AG04449 (cell line): ENCODE measurements around the gene ATAD2B.

Experiments
- CTCF ChIA-PET: fragments of 350-600 bp; formaldehyde crosslinking; extraction: SDS; loops from one replicate; lab custom pipeline; 2021; ENCODE audit warnings: antibody characterized with exemption; lab: Yijun Ruan, JAX
- POLR2A ChIA-PET: fragments of 400-600, 350-600 bp; formaldehyde crosslinking; extraction: SDS; loops from one replicate; lab custom pipeline; 2020; ENCODE audit warnings: antibody characterized with exemption, inconsistent platforms; lab: Yijun Ruan, JAX
- DNase-seq: peaks from one replicate; pipeline ENCODE4 v3.0.0-alpha.2; 2010; ENCODE audit warnings: low read depth, low spot score
- H3K4me3 ChIP-seq: 2 replicates; pipeline ENCODE4 v1.5.1; 2011; ENCODE audit warnings: low read depth, mild to moderate bottlenecking, control low read depth, low read length
- CTCF ChIP-seq: IDR thresholded peaks from one replicate; pipeline ENCODE4 v1.5.1; 2011; ENCODE audit warnings: mild to moderate bottlenecking, moderate library complexity, low read length, control low read depth, inconsistent platforms; ENCODE audit not compliant: insufficient read depth; ENCODE audit errors: missing control alignments

ATAD2B gene

DNA sequence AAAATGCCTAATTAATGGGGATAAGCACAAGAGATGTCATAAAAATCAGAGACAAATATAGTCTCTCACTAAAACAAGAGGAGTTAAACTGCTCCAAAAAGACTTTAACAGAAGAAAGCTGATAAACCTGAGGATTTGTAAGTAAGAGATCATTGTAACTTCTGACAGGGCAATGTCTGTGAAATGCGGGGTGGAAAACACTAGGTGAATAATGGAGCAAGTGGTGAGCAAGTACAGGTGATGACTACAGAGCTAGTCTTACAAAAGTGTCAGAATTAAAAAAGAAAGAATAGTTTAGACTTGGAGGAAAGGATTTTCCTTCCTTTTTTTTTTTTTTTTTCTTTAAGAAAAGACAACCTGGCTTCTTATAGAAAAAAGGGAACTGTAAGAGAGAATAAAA lies 22.7 kb downstream of the ATAD2B start:
- ChIA-PET CTCF (interaction anchor here (2.4 kb wide), 1 partner anchor 22 kb away, joined by 12 read pairs; the partner anchor contains the start of gene ATAD2B), POLR2A (no interaction called here)
- no peak overlapping the region for H3K4me3 ChIP-seq
- DNase-seq: no peak
- TF ChIP-seq CTCF: no peak

DNA sequence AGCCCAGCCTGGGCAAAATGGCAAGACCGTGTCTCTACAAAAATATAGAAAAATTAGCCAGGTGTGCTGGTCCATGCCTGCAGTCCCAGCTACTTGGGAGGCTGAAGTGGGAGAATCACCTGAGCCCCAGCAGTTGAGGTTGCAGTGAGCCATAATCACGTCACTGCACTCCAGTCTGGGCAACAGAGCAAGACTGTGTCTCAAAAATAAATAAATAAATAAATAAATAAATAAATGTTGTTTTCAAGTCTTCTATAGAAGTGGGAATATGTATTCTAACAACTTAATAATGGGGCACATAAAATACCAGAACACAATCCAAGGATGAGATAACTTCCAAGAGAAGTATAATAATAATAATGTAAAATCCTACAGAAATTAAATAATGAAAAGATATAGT lies 23.9 kb downstream of the ATAD2B start:
- ChIA-PET POLR2A (no interaction called here), CTCF (interaction anchor here (4.7 kb wide), 1 partner anchor 24 kb away, joined by 23 read pairs; the partner anchor contains the start of gene ATAD2B)
- H3K4me3 ChIP-seq: no peak overlapping the region
- no peak for DNase-seq
- no peak for TF ChIP-seq CTCF

DNA sequence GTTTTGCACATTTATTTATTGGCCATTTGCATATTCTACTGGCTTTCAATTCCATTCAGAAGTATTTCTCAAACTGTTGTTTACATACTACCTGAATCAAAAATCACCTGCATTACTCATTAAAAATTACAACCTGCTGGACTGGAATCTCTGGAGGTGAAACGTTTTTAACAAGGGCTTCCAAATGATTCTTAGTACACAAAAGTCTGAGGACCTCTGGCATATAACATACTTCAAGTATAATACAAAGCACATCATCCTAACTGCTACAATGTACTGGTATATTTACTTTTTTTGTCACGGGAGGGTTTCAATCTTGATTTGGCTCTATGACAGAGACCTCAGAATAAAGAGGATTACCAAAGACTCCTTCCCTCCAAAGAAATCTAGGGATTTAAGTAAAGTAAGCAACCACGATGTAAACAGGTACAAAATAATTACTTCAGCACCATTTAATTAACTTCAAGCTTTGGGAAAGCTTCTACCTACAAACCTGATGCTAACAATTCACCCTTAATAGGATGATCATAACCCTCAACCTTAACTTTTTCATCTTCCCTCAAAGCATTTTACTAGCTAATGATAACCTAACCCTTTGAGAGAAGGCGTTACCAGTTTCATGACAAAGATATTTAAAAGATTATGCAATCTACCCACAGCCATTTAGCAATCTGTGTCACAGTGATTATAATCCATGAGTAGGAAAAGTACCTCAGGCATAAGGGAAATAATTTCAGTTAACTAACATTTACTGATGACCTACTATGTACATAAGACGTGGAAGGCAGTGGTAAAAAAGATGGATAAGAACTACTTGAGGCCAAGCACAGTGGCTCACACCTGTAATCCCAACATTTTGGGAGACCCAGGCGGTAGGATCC lies 24.7 kb downstream of the ATAD2B start:
- ChIA-PET POLR2A (no interaction called here), CTCF (interaction anchor here (2.5 to 4.7 kb wide), 2 partner anchors 23 to 25 kb away, joined by 9 to 23 read pairs; partner anchors contain the start of gene ATAD2B)
- no peak for TF ChIP-seq CTCF
- H3K4me3 ChIP-seq: no peak overlapping the region
- no peak for DNase-seq

GRCh38 chr2:23900541-23901322 lies 26.2 kb downstream of the ATAD2B start:
- no peak for TF ChIP-seq CTCF
- ChIA-PET CTCF (interaction anchor here (1.1 to 4.7 kb wide), 4 partner anchors 24 to 77 kb away, joined by 5 to 23 read pairs (median 7); partner anchors contain the start of gene ATAD2B), POLR2A (no interaction called here)
- peak; percentile 53 for DNase-seq
- H3K4me3 ChIP-seq: no peak overlapping the region

DNA sequence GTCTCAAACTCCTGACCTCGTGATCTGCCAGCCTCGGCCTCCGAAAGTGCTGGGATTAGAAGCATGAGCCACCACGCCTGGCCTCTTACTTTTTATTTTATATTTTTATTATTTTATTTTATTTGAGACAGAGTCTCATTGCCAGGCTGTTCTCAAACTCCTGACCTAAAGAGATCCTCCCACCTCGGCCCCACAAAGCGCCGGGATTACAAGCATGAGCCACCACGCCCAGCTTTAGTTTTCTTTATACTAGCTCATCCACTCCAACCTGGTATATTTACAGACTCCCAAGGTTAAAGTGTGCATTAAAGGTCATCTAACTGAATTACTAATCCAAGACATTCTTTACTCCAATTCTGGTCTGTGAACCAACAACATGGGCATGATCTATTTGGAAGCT lies 26.8 kb downstream of the ATAD2B start:
- DNase-seq: no peak
- ChIA-PET POLR2A (no interaction called here), CTCF (interaction anchor here (1.1 to 4.7 kb wide), 3 partner anchors 25 to 77 kb away, joined by 5 to 23 read pairs (median 9); partner anchors contain the start of gene ATAD2B)
- no peak overlapping the region for H3K4me3 ChIP-seq
- no peak for TF ChIP-seq CTCF
